HepG2 (cell line): Measurements from ENCODE around the gene H3-3A. TPM values are rescaled to one million over a fixed set of nuclear protein-coding genes. Genes with fewer than 3 reads are reported as not detected.

Experiments
- ATAC-seq: fragments of 200-7000 bp; cut with Tn5 transposase; 3 replicates; pipeline ENCODE4 v1.9.1; 2020; ENCODE audit warnings: mild to moderate bottlenecking, moderate library complexity
- BruUV-seq: library from RNA; stranded (reverse); fragments of 400-500 nt; replicated peaks from 2 replicates; lab custom pipeline; 2021; lab: Mats Ljungman, UMichigan
- CTCF ChIA-PET: fragments of 300-600 bp; formaldehyde crosslinking; extraction: SDS; loops from one replicate; lab custom pipeline; 2021; ENCODE audit warnings: low total read pairs, inconsistent platforms, low intra/inter-chr PET ratio; lab: Yijun Ruan, JAX
- POLR2A ChIA-PET: fragments of 350-600 bp; sonication (Branson Sonifier 250); formaldehyde crosslinking; loops from one replicate; lab custom pipeline; 2020; ENCODE audit warnings: antibody characterized with exemption, inconsistent platforms; lab: Yijun Ruan, JAX
- DNase-seq: peaks from one replicate; pipeline ENCODE4 v3.0.0-alpha.2; 2015; ENCODE audit warnings: low spot score
- FAIRE-seq: peaks from 3 replicates; lab custom pipeline; 2011; peaks lifted over from hg19 to GRCh38; lab: Jason Lieb, UNC
- H2AFZ ChIP-seq: one replicate; pipeline ENCODE4 v1.6.1; 2011; ENCODE audit warnings: low read length, inconsistent platforms
- H3K27ac ChIP-seq: fragments of 300-600 bp; 3 replicates; pipeline ENCODE4 v1.8.0; 2011; ENCODE audit warnings: mixed run types, mild to moderate bottlenecking, mixed read lengths, low read length, inconsistent platforms; ENCODE audit not compliant: insufficient read depth; ENCODE audit errors: extremely low read length
- H3K27me3 ChIP-seq, 2 experiments: fragments of 200-600 bp in 1 of 2; 2 replicates in 1 of 2; 3 replicates in 1 of 2; pipeline versions ENCODE4 v1.6.0 to v1.8.0; 2011; ENCODE audit warnings: low read length in 2 of 2, mild to moderate bottlenecking in 2 of 2, moderate library complexity in 2 of 2, inconsistent platforms in 1 of 2; ENCODE audit not compliant: insufficient read depth in 2 of 2, control insufficient read depth in 1 of 2
- H3K36me3 ChIP-seq, 2 experiments: fragments of 200-600 bp in 1 of 2; replicated peaks in 1 of 2; 2 replicates in 1 of 2; 3 replicates in 1 of 2; pipeline versions ENCODE4 v1.5.1 to v1.8.0; 2011; ENCODE audit warnings: low read length in 2 of 2, inconsistent platforms in 1 of 2; ENCODE audit not compliant: insufficient read depth in 2 of 2, control insufficient read depth in 1 of 2
- H3K4me1 ChIP-seq: 2 replicates; pipeline ENCODE4 v1.5.1; 2012; ENCODE audit warnings: low read length, inconsistent platforms; ENCODE audit not compliant: insufficient read depth
- H3K4me2 ChIP-seq: 2 replicates; pipeline ENCODE4 v1.6.0; 2011; ENCODE audit warnings: low read depth, low read length, inconsistent platforms
- H3K4me3 ChIP-seq, 3 experiments: fragments of 200-600 bp in 1 of 3; sonication (generic), shearing (Covaris generic) in 1 of 3; replicated peaks in 1 of 3; 2 replicates each; pipeline ENCODE4 v1.5.1; 2011 to 2016; ENCODE audit warnings: low read length in 3 of 3, inconsistent platforms in 2 of 3, low read depth in 2 of 3, mild to moderate bottlenecking in 2 of 3, control low read depth in 1 of 3, mixed read lengths in 1 of 3; ENCODE audit not compliant: insufficient read depth in 1 of 3
- H3K79me2 ChIP-seq: one replicate; pipeline ENCODE4 v1.6.1; 2011; ENCODE audit warnings: low read length, inconsistent platforms; ENCODE audit not compliant: insufficient read depth
- H3K9ac ChIP-seq: 2 replicates; pipeline ENCODE4 v1.6.0; 2011; ENCODE audit warnings: mild to moderate bottlenecking, low read depth, low read length, inconsistent platforms; ENCODE audit not compliant: insufficient read depth
- H3K9me3 ChIP-seq: 2 replicates; pipeline ENCODE4 v1.5.1; 2012; ENCODE audit warnings: mild to moderate bottlenecking, low read length
- H4K20me1 ChIP-seq: 2 replicates; pipeline ENCODE4 v1.6.0; 2011; ENCODE audit warnings: inconsistent platforms, mild to moderate bottlenecking, low read length, moderate library complexity; ENCODE audit not compliant: insufficient read depth
- ARID4A ChIP-seq: sonication (generic); formaldehyde crosslinking; IDR thresholded peaks from 2 replicates; pipeline ENCODE4 v1.5.0; 2020; ENCODE audit warnings: mild to moderate bottlenecking, missing genetic modification reagents, borderline replicate concordance
- GMEB1 ChIP-seq: sonication (generic); formaldehyde crosslinking; IDR thresholded peaks from 2 replicates; pipeline ENCODE4 v1.5.1; 2020; ENCODE audit warnings: missing genetic modification reagents, mild to moderate bottlenecking, borderline replicate concordance
- HNRNPLL ChIP-seq: fragments of 200-400 bp; formaldehyde crosslinking; IDR thresholded peaks from 2 replicates; pipeline ENCODE4 v1.6.1; 2017; ENCODE audit warnings: mild to moderate bottlenecking, low read depth, low read length; ENCODE audit not compliant: poor library complexity, severe bottlenecking
- MAX ChIP-seq: IDR thresholded peaks from 2 replicates; pipeline ENCODE4 v1.6.1; 2012; ENCODE audit warnings: inconsistent platforms
- NFYB ChIP-seq: sonication (generic); formaldehyde crosslinking; IDR thresholded peaks from 2 replicates; pipeline ENCODE4 v1.4.0; 2020; ENCODE audit warnings: missing genetic modification reagents
- NONO ChIP-seq, 2 experiments: fragments of 450-650 bp in 1 of 2; sonication (generic) in 1 of 2; formaldehyde crosslinking in 1 of 2; IDR thresholded peaks in 1 of 2; conservative IDR thresholded peaks in 1 of 2; 2 replicates each; pipeline versions ENCODE4 v1.6.1 to v1.8.0; 2017 to 2022; ENCODE audit warnings: mild to moderate bottlenecking in 1 of 2, missing genetic modification reagents in 1 of 2, moderate library complexity in 1 of 2
- PREB ChIP-seq: sonication (generic); formaldehyde crosslinking; IDR thresholded peaks from 2 replicates; pipeline ENCODE4 v1.4.0; 2020; ENCODE audit warnings: missing genetic modification reagents
- RNF2 ChIP-seq: fragments of 450-650 bp; conservative IDR thresholded peaks from 2 replicates; pipeline ENCODE4 v1.6.1; 2016; ENCODE audit warnings: low read depth
- SAP130 ChIP-seq: IDR thresholded peaks from 2 replicates; pipeline ENCODE4 v1.6.1; 2016; ENCODE audit warnings: low read depth
- ZFY ChIP-seq: sonication (generic); formaldehyde crosslinking; IDR thresholded peaks from 2 replicates; pipeline ENCODE4 v1.4.0; 2020; ENCODE audit warnings: missing genetic modification reagents
- ZNF20 ChIP-seq: sonication (generic); formaldehyde crosslinking; IDR thresholded peaks from 2 replicates; pipeline ENCODE4 v1.4.0; 2020; ENCODE audit warnings: mild to moderate bottlenecking, moderate library complexity, missing genetic modification reagents
- ZNF274 ChIP-seq: sonication (generic); formaldehyde crosslinking; IDR thresholded peaks from 2 replicates; pipeline ENCODE4 v1.5.1; 2020; ENCODE audit warnings: mild to moderate bottlenecking, missing genetic modification reagents
- ZNF451 ChIP-seq: sonication (generic); formaldehyde crosslinking; IDR thresholded peaks from 2 replicates; pipeline ENCODE4 v1.5.0; 2020; ENCODE audit warnings: mild to moderate bottlenecking, missing genetic modification reagents
- WGBS: methylation state at CpG from one replicate; pipeline ENCODE4 v1.1.6; 2017; ENCODE audit warnings: low lambda C conversion rate; 5-methylcytosine and 5-hydroxymethylcytosine counted together
- in situ Hi-C: cut with HindIII; loops from 2 replicates; pipeline ENCODE4 v1.10.0; 2017; ENCODE audit warnings: low pct_unique_long_range_greater_than_20kb; ENCODE audit not compliant: extremely low pct_ligation_motif_present
- intact Hi-C: fragments of 100-400 bp; cut with micrococcal nuclease; formaldehyde crosslinking; loops from one replicate; pipeline ENCODE4 v1.10.0; 2022; ENCODE audit not compliant: unreplicated experiment
- polyA plus RNA-seq, 8 experiments: library from polyadenylated mRNA; depleted of rRNA in 3 of 8; stranded (reverse) in 7 of 8; unstranded in 1 of 8; fragments of >200 nt; fragmentation: Illumina TruSeq in 4 of 8; extraction: Trizol in 4 of 8; gene quantifications; 2 replicates each; pipeline versions ENCODE4 v1.2.1 to v1.2.3, GENCODE V29; 2011 to 2016; ENCODE audit warnings: low read depth in 4 of 8, missing spikeins in 1 of 8, mixed read lengths in 1 of 8; ENCODE audit not compliant: insufficient read depth in 1 of 8
- total RNA-seq, 5 experiments: library from RNA; depleted of rRNA; stranded (reverse); fragments of >200 nt; fragmentation: Illumina TruSeq; extraction: Trizol; gene quantifications; 2 replicates each; pipeline ENCODE4 v1.2.3, GENCODE V29; 2016; ENCODE audit warnings: low read depth in 1 of 5

The H3-3A gene
- total and polyA plus RNA-seq, 2 of the 13 experiments (the other 11 are each of a cell fraction or from before 2014, with no cell fraction given): 221 to 320 TPM

GRCh38 chr1:226108935-226109828 lies 46.7 kb downstream of the H3-3A start (continued):
- no peak for TF ChIP-seq PREB (CRISPR knock-in tag)

GRCh38 chr1:226109829-226110248 lies 47.3 kb downstream of the H3-3A start:
- FAIRE-seq: no peak
- intact Hi-C loops: no loop called here
- H2AFZ ChIP-seq: no peak overlapping the region
- TF ChIP-seq RNF2 (no peak), NONO (IDR thresholded peaks at IDR 0.05) (no peak), NONO (CRISPR knock-in tag; conservative IDR thresholded peaks at IDR 0.05) (peak; percentile 45; the same call in 1 of the 2 replicates), ZFY (CRISPR knock-in tag) (0 out of 2 replicates have a peak, but pooled peaks have one; percentile 52), SAP130 (peak; percentile 49), ZNF274 (CRISPR knock-in tag) (no peak), ZNF451 (no peak), ARID4A (CRISPR knock-in tag) (0 out of 2 replicates have a peak, but pooled peaks have one; percentile 5), NFYB (CRISPR knock-in tag) (no peak), MAX (peak; percentile 44; the same call in 1 of the 2 replicates), ZNF20 (CRISPR knock-in tag) (no peak), HNRNPLL (peak; percentile 83), GMEB1 (CRISPR knock-in tag) (peak; percentile 35; the same call in 1 of the 2 replicates)

More at GRCh38 chr1:226109829-226110248, 47.3 kb downstream of the H3-3A start:
- WGBS: 0% methylated on average over 4 of the region's 57 CpGs
- H3K4me3 ChIP-seq: peak overlapping the region; percentile 65 to 77 (median 72)
- CTCF ChIA-PET: interaction anchor here (1.0 to 1.6 kb wide), 3 partner anchors 11 to 15 kb away, joined by 3 to 5 read pairs (median 5); no protein-coding TSS in a partner anchor
- H3K36me3 ChIP-seq: no peaks in the 10 kb centered on the region; a peak in 1 of 5 replicates
- H3K4me1 ChIP-seq: peaks cover 34% of the 10 kb centered on the region
- peaks cover 2 to 16% of the 10 kb centered on the region in 2 experiments; a peak in 4 of 5 replicates for H3K27me3 ChIP-seq
- DNase-seq (peak; percentile 75), ATAC-seq (peak; percentile 69)
- H3K9me3 ChIP-seq: no peaks in the 10 kb centered on the region
- peak overlapping the region; percentile 98 for H3K4me2 ChIP-seq
- no peaks in the 10 kb centered on the region for H3K79me2 ChIP-seq
- POLR2A ChIA-PET: interaction anchor here (0.6 to 5.9 kb wide), 10 partner anchors 11 to 110 kb away, joined by 3 to 22 read pairs (median 4); partner anchors contain the start of genes H3-3A and SDE2
- in situ Hi-C loops: no loop called here
- no TSS peak for BruUV-seq
- H4K20me1 ChIP-seq: no peaks in the 10 kb centered on the region
- H3K27ac ChIP-seq: peak overlapping the region; percentile 26
- peak overlapping the region; percentile 56 for H3K9ac ChIP-seq
